ENCODE data around the gene G6PC3. TPM values are rescaled to one million over a fixed set of nuclear protein-coding genes. Genes with fewer than 3 reads are reported as not detected.
A peak's percentile ranks its signal among the peaks of the same experiment; 100 is the strongest.
"Not testable (repeated sequence)": the region's sequence is repeated elsewhere in the genome, so short reads cannot be mapped to it uniquely, and the experiment has no call there.

Gene G6PC3
- total and polyA plus RNA-seq, 4 donors: 6.7 to 15.1 (median 8.3) TPM

GRCh38 chr17:44095647-44096496, 25.3 kb downstream of the G6PC3 start:
- H3K36me3 ChIP-seq (ENCODE audit: control insufficient read depth in 4 of 4, insufficient read depth in 3 of 4, low read depth in 1 of 4, low read length in 3 of 4): peaks cover 8 to 20% (median 16%) of the 10 kb centered on the region in 4 donors
- DNase-seq (ENCODE audit: low spot score): peak; percentile 61

GRCh38 chr17:44097110-44097958, 26.8 kb downstream of the G6PC3 start:
- H3K36me3 ChIP-seq (ENCODE audit: control insufficient read depth in 4 of 4, insufficient read depth in 3 of 4, low read depth in 1 of 4, low read length in 3 of 4): peaks cover 0 to 8% (median 7%) of the 10 kb centered on the region in 4 donors
- TF ChIP-seq GABPA (IDR thresholded peaks at IDR 0.05 in 1 of 2, conservative IDR thresholded peaks at IDR 0.05 in 1 of 2) (peak in 1 of 2 donors; percentile 26), FOXA2 (IDR thresholded peaks at IDR 0.05) (peak; percentile 47), HNF4G (IDR thresholded peaks at IDR 0.05) (no peak), FOXA1 (IDR thresholded peaks at IDR 0.05) (no peak), ZBTB33 (IDR thresholded peaks at IDR 0.05) (no peak), JUND (IDR thresholded peaks at IDR 0.05) (no peak), CTCF (IDR thresholded peaks at IDR 0.05; ENCODE audit: low read depth, low read length, missing input control) (no peak), ATF3 (IDR thresholded peaks at IDR 0.05) (no peak), YY1 (IDR thresholded peaks at IDR 0.05) (peak; percentile 80), RXRA (IDR thresholded peaks at IDR 0.05) (peak; percentile 77 to 91), TAF1 (conservative IDR thresholded peaks at IDR 0.05) (no peak), EGR1 (IDR thresholded peaks at IDR 0.05; ENCODE audit: low read depth in 2 of 2) (peak in 1 of 2 donors; percentile 28), RAD21 (IDR thresholded peaks at IDR 0.05) (peak; percentile 55 to 59), SP1 (IDR thresholded peaks at IDR 0.05) (peak; percentile 78), HNF4A (conservative IDR thresholded peaks at IDR 0.05) (peak; percentile 85 to 92), REST (IDR thresholded peaks at IDR 0.05) (peak; percentile 62), NR2F2 (IDR thresholded peaks at IDR 0.05) (peak; percentile 74), MAX (IDR thresholded peaks at IDR 0.05) (peak; percentile 89)
- no peaks in the 10 kb centered on the region for H3K27me3 ChIP-seq (ENCODE audit: control insufficient read depth in 4 of 4, insufficient read depth in 4 of 4, low read length in 3 of 4)
- H3K4me1 ChIP-seq (ENCODE audit: control insufficient read depth in 4 of 4, insufficient read depth in 4 of 4, low read length in 3 of 4): peaks cover 14 to 45% (median 30%) of the 10 kb centered on the region in 4 donors
- no peak overlapping the region for H3K9ac ChIP-seq (ENCODE audit: low read depth in 1 of 2, low read length in 2 of 2)
- H3K27ac ChIP-seq (ENCODE audit: low read depth in 1 of 2, low read length in 2 of 2): peak overlapping the region; percentile 2 to 71
- 26% methylated on average over 13 of the region's 13 CpGs for WGBS
- H3K9me3 ChIP-seq (ENCODE audit: control insufficient read depth in 4 of 4, low read length in 3 of 4): no peaks in the 10 kb centered on the region
- no peak for DNase-seq (ENCODE audit: low spot score)
- H3K4me3 ChIP-seq (ENCODE audit: low read depth in 1 of 3, low read length in 3 of 3): no peak overlapping the region

More at GRCh38 chr17:44095647-44096496, 25.3 kb downstream of the G6PC3 start:
- Histone ChIP-seq H3K27me3 (ENCODE audit: control insufficient read depth in 4 of 4, insufficient read depth in 4 of 4, low read length in 3 of 4) (no peaks in the 10 kb centered on the region), H3K27ac (ENCODE audit: low read depth in 1 of 2, low read length in 2 of 2) (peak overlapping the region; percentile 61 to 76), H3K4me1 (ENCODE audit: control insufficient read depth in 4 of 4, insufficient read depth in 4 of 4, low read length in 3 of 4) (peaks cover 14 to 41% (median 26%) of the 10 kb centered on the region in 4 donors), H3K9ac (ENCODE audit: low read depth in 1 of 2, low read length in 2 of 2) (peak overlapping the region in 1 of 2 donors; percentile 4), H3K4me3 (ENCODE audit: low read depth in 1 of 3, low read length in 3 of 3) (no peak overlapping the region), H3K9me3 (ENCODE audit: control insufficient read depth in 4 of 4, low read length in 3 of 4) (no peaks in the 10 kb centered on the region)
- 63% methylated on average over 12 of the region's 12 CpGs for WGBS
- TF ChIP-seq EGR1 (IDR thresholded peaks at IDR 0.05; ENCODE audit: low read depth in 2 of 2) (no peak), RAD21 (IDR thresholded peaks at IDR 0.05) (peak; percentile 20 to 51), TAF1 (conservative IDR thresholded peaks at IDR 0.05) (no peak), NR2F2 (IDR thresholded peaks at IDR 0.05) (peak; percentile 65), SP1 (IDR thresholded peaks at IDR 0.05) (peak; percentile 35)

GRCh38 chr17:44101858-44102257, 31.3 kb downstream of the G6PC3 start:
- WGBS: 86% methylated on average over 6 of the region's 6 CpGs
- H3K4me3 ChIP-seq (ENCODE audit: low read depth in 1 of 3, low read length in 3 of 3); DNase-seq (ENCODE audit: low spot score); H3K27ac ChIP-seq (ENCODE audit: low read depth in 1 of 2, low read length in 2 of 2); H3K36me3 ChIP-seq (ENCODE audit: control insufficient read depth in 4 of 4, insufficient read depth in 3 of 4, low read depth in 1 of 4, low read length in 3 of 4); H3K27me3 ChIP-seq (ENCODE audit: control insufficient read depth in 4 of 4, insufficient read depth in 4 of 4, low read length in 3 of 4); H3K9me3 ChIP-seq (ENCODE audit: control insufficient read depth in 4 of 4, low read length in 3 of 4); H3K9ac ChIP-seq (ENCODE audit: low read depth in 1 of 2, low read length in 2 of 2): not testable (repeated sequence)
- H3K4me1 ChIP-seq (ENCODE audit: control insufficient read depth in 4 of 4, insufficient read depth in 4 of 4, low read length in 3 of 4): peaks cover 13 to 59% (median 34%) of the 10 kb centered on the region in 4 donors

All from liver (tissue), 9 donors.